HAP-1 (cell line): Measurements from ENCODE around the gene ATXN3L.

ENCODE experiments used
- DNase-seq, 2 experiments: peaks; one replicate each; pipeline ENCODE4 v3.0.0-alpha.2; 2016 to 2020; ENCODE audit warnings: low spot score in 2 of 2
- H3K27me3 ChIP-seq: fragments of 250-450 bp; sonication (Bioruptor Pico); 2 replicates; pipeline ENCODE4 v1.5.1; 2020; ENCODE audit warnings: low read depth, mild to moderate bottlenecking, moderate library complexity
- H3K36me3 ChIP-seq: fragments of 250-450 bp; sonication (Bioruptor Pico); replicated peaks from 2 replicates; pipeline ENCODE4 v1.5.1; 2020; ENCODE audit warnings: mild to moderate bottlenecking
- H3K4me1 ChIP-seq: fragments of 250-450 bp; sonication (Bioruptor Pico); 2 replicates; pipeline ENCODE4 v1.5.1; 2020; ENCODE audit warnings: mild to moderate bottlenecking
- H3K4me3 ChIP-seq: fragments of 250-450 bp; sonication (Bioruptor Pico); 2 replicates; pipeline ENCODE4 v1.5.1; 2020; ENCODE audit warnings: mild to moderate bottlenecking, moderate library complexity
- H3K9me3 ChIP-seq: fragments of 250-450 bp; sonication (Bioruptor Pico); 2 replicates; pipeline ENCODE4 v1.5.1; 2020; ENCODE audit warnings: mild to moderate bottlenecking, moderate library complexity
- in situ Hi-C: fragments of 300-500 bp; cut with MboI; formaldehyde crosslinking; loops from 3 replicates; pipeline ENCODE4 v1.14.3; 2020; ENCODE audit warnings: low sequenced_read_pairs, inconsistent platforms, mixed read lengths

Gene ATXN3L

GRCh38 chrX:13290891-13291614 is 28.8 kb downstream of the ATXN3L start:
- no peak for DNase-seq
- Histone ChIP-seq H3K4me3 (no peak overlapping the region), H3K9me3 (no peaks in the 10 kb centered on the region), H3K4me1 (peaks cover 56% of the 10 kb centered on the region), H3K27me3 (no peaks in the 10 kb centered on the region), H3K36me3 (no peaks in the 10 kb centered on the region)
- in situ Hi-C loops = no loop called here

- peak; percentile 54 to 93 for DNase-seq
- H3K36me3 ChIP-seq = no peaks in the 10 kb centered on the region
- no peak overlapping the region for H3K4me3 ChIP-seq
- H3K4me1 ChIP-seq = peaks cover 54% of the 10 kb centered on the region
- H3K9me3 ChIP-seq = peaks cover 6% of the 10 kb centered on the region
- in situ Hi-C loops = no loop called here
- H3K27me3 ChIP-seq = no peaks in the 10 kb centered on the region
These were observed 31.2 kb downstream of the ATXN3L start for GRCh38 chrX:13288671-13289070.

- in situ Hi-C loops = no loop called here
- Histone ChIP-seq H3K4me3 (no peak overlapping the region), H3K9me3 (peaks cover 6% of the 10 kb centered on the region), H3K36me3 (no peaks in the 10 kb centered on the region), H3K4me1 (peaks cover 56% of the 10 kb centered on the region), H3K27me3 (no peaks in the 10 kb centered on the region)
- no peak for DNase-seq
These were observed 32.0 kb downstream of the ATXN3L start for GRCh38 chrX:13287816-13288215.

GRCh38 chrX:13285693-13286092 is 34.2 kb downstream of the ATXN3L start:
- in situ Hi-C loops = no loop called here
- Histone ChIP-seq H3K27me3 (no peaks in the 10 kb centered on the region), H3K4me3 (no peak overlapping the region), H3K36me3 (no peaks in the 10 kb centered on the region), H3K4me1 (peaks cover 48% of the 10 kb centered on the region), H3K9me3 (peaks cover 6% of the 10 kb centered on the region)
- no peak for DNase-seq

- DNase-seq = no peak
- in situ Hi-C loops = no loop called here
- Histone ChIP-seq H3K4me3 (no peak overlapping the region), H3K9me3 (peaks cover 6% of the 10 kb centered on the region), H3K27me3 (no peaks in the 10 kb centered on the region), H3K36me3 (no peaks in the 10 kb centered on the region), H3K4me1 (peaks cover 48% of the 10 kb centered on the region)
These were observed 34.6 kb downstream of the ATXN3L start for GRCh38 chrX:13285229-13285628.

GRCh38 chrX:13284570-13284969 is 35.3 kb downstream of the ATXN3L start:
- H3K27me3 ChIP-seq = no peaks in the 10 kb centered on the region
- H3K4me1 ChIP-seq = peaks cover 47% of the 10 kb centered on the region
- H3K36me3 ChIP-seq = no peaks in the 10 kb centered on the region
- in situ Hi-C loops = no loop called here
- peaks cover 6% of the 10 kb centered on the region for H3K9me3 ChIP-seq
- DNase-seq = peak; percentile 20 to 69
- no peak overlapping the region for H3K4me3 ChIP-seq

GRCh38 chrX:13283950-13284546 is 35.8 kb downstream of the ATXN3L start:
- Histone ChIP-seq H3K4me1 (peaks cover 41% of the 10 kb centered on the region), H3K4me3 (no peak overlapping the region), H3K9me3 (peaks cover 6% of the 10 kb centered on the region), H3K27me3 (no peaks in the 10 kb centered on the region), H3K36me3 (no peaks in the 10 kb centered on the region)
- peak; percentile 77 to 96 for DNase-seq
- in situ Hi-C loops = no loop called here

- H3K4me1 ChIP-seq = peaks cover 38% of the 10 kb centered on the region
- in situ Hi-C loops = no loop called here
- peaks cover 6% of the 10 kb centered on the region for H3K9me3 ChIP-seq
- peak in 1 of 2 experiments; percentile 61 for DNase-seq
- H3K4me3 ChIP-seq = no peak overlapping the region
- H3K27me3 ChIP-seq = no peaks in the 10 kb centered on the region
- H3K36me3 ChIP-seq = no peaks in the 10 kb centered on the region
These were observed 36.3 kb downstream of the ATXN3L start for GRCh38 chrX:13283512-13283911.

GRCh38 chrX:13281289-13281688 is 38.6 kb downstream of the ATXN3L start:
- Histone ChIP-seq H3K4me3 (no peak overlapping the region), H3K4me1 (peaks cover 36% of the 10 kb centered on the region)

GRCh38 chrX:13279279-13280018 is 40.4 kb downstream of the ATXN3L start:
- Histone ChIP-seq H3K4me1 (peaks cover 47% of the 10 kb centered on the region), H3K9me3 (no peaks in the 10 kb centered on the region), H3K36me3 (no peaks in the 10 kb centered on the region), H3K27me3 (no peaks in the 10 kb centered on the region), H3K4me3 (no peak overlapping the region)
- DNase-seq = no peak
- in situ Hi-C loops = no loop called here

More at GRCh38 chrX:13281289-13281688, 38.6 kb downstream of the ATXN3L start:
- Histone ChIP-seq H3K27me3 (no peaks in the 10 kb centered on the region), H3K9me3 (peaks cover 6% of the 10 kb centered on the region), H3K36me3 (no peaks in the 10 kb centered on the region)
- no peak for DNase-seq
- in situ Hi-C loops = no loop called here

DNA sequence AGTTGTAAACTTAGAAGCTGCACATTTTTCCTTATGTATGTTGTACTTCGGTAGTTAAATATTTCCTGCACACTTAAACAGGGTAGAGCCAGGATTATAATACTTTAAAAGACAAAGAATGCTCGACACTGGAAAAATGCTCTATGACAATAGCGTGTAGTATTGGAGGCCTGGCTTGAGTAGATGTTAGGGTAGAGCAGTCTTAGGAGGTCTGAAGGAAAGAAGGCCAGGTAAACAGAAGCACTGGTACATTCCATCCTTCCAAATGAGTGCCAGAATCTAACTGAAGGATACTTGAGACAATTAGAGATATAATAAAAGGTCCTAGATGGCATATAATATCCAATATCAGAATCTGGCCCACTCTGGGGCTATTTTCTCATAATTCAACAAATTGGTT is 42.3 kb downstream of the ATXN3L start:
- no peaks in the 10 kb centered on the region for H3K36me3 ChIP-seq
- in situ Hi-C loops = no loop called here
- DNase-seq = peak in 1 of 2 experiments; percentile 39
- H3K27me3 ChIP-seq = no peaks in the 10 kb centered on the region
- no peak overlapping the region for H3K4me3 ChIP-seq
- H3K9me3 ChIP-seq = no peaks in the 10 kb centered on the region
- H3K4me1 ChIP-seq = peaks cover 42% of the 10 kb centered on the region

GRCh38 chrX:13276991-13277390 is 42.9 kb downstream of the ATXN3L start:
- Histone ChIP-seq H3K4me1 (peaks cover 42% of the 10 kb centered on the region), H3K4me3 (no peak overlapping the region), H3K36me3 (no peaks in the 10 kb centered on the region), H3K9me3 (no peaks in the 10 kb centered on the region), H3K27me3 (no peaks in the 10 kb centered on the region)
- in situ Hi-C loops = no loop called here
- no peak for DNase-seq

DNA sequence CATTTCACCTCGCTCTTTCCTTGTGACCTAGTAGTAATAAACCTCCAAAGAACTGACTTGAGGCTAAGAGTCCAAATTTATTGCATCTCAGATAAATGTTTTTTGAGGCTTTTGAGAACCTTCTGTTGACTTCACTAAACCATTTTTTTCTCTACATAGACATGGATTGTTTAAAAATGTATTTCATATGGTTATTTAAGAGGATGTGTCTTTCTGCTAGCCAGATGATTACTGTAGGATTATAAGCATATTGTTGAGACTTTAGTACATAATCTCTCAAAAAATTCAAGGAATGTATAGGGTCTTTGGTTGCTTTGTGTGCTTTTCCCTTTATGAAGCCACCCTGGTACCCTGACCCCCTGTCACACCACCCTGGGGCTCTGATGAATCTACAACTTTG is 44.8 kb downstream of the ATXN3L start:
- no peaks in the 10 kb centered on the region for H3K27me3 ChIP-seq
- in situ Hi-C loops = no loop called here
- no peak overlapping the region for H3K4me3 ChIP-seq
- peak; percentile 84 to 99 for DNase-seq
- no peaks in the 10 kb centered on the region for H3K36me3 ChIP-seq
- peaks cover 42% of the 10 kb centered on the region for H3K4me1 ChIP-seq
- no peaks in the 10 kb centered on the region for H3K9me3 ChIP-seq

DNA sequence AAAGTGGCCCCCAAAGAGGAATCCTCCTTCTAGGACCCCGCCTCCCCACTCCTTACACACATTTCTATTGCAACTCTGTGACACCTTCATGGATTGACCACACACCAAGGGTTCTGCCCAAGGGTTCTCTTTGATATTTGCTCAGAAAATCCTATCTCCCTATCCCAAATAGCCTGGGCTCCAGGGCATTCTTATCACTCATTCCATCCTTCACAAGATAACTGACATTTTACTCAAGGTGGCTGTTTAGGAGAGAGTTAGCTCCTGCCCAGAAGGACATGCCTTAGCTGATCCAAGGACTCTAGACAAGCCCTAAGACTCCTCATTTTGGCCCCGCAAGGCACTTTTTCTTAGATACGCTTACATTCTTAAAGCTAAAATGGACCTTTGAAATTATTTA is 47.4 kb downstream of the ATXN3L start:
- Histone ChIP-seq H3K9me3 (no peaks in the 10 kb centered on the region), H3K4me1 (peaks cover 36% of the 10 kb centered on the region), H3K36me3 (no peaks in the 10 kb centered on the region), H3K4me3 (no peak overlapping the region), H3K27me3 (no peaks in the 10 kb centered on the region)
- DNase-seq = no peak
- in situ Hi-C loops = no loop called here
